Stimulated activated CD4-positive, alpha-beta T cell treated with anti-CD3 and anti-CD28 coated beads, Interleukin-1b, Interleukin-23, amount 100 ng/mL, for 4 hours (primary cell): ENCODE measurements around the gene MIEF1.
A peak's percentile ranks its signal among the peaks of the same experiment; 100 is the strongest.
"Not testable (repeated sequence)": the region's sequence is repeated elsewhere in the genome, so short reads cannot be mapped to it uniquely, and the experiment has no call there.

Source experiments
- DNase-seq, 2 donors: peaks; one replicate each; pipeline ENCODE4 v3.0.0-alpha.2; 2020; ENCODE audit warnings: low read depth in 2 of 2

Gene MIEF1

DNA sequence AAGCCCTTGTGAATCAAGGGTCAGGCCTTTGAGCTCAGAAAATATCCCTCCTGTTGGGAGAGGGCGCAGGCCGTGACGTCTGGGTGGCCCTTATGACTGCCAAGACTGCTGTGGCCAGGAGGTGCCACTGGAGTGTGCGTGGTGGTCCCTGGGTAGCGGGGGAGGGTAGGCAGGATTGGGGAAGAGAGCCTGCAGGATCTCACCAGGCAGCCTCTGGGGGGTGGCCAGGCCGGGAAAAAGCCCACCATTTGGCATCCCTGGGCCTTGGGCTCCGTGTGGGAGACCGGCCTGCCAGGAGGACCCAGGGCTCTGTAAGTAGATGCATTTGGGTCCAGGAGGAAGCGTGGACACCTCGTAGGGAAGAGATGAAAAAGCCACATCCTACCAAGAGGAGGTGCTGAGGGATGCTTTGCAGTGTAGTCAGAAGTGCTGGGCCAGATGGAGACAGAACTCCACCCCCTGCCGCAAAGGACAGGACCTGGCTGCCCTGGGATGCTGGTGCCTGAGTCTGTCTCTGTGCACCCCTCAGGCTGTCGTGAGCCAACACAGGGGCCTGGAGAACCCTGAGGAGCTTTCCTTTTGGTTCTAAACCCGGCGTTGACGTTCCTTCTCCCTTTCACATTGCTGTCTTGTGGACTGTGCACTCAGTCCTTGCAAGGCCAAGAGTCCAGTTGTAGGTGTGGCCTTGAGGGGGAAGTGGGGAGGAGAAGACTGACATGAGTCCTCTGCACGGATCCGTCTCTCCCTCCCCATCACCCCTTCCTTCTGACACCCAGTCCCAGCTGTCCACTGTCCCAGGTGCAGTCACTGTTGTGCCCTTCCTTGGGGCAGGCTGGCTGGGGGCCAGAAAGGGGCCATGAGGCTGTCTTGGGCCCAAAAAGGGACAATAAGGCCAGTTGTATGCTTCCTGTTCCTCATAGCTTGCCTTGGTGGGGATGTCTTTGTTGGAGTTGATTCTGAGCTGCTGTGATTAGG lies 12.7 kb upstream of the MIEF1 start:
- DNase-seq = no peak

- peak; percentile 60 to 62 for DNase-seq
Observed at GRCh38 chr22:39490135-39490798, 11.8 kb upstream of the MIEF1 start.

GRCh38 chr22:39490966-39491680 lies 11.0 kb upstream of the MIEF1 start:
- DNase-seq = no peak

GRCh38 chr22:39491696-39492095 lies 10.4 kb upstream of the MIEF1 start:
- no peak for DNase-seq

DNA sequence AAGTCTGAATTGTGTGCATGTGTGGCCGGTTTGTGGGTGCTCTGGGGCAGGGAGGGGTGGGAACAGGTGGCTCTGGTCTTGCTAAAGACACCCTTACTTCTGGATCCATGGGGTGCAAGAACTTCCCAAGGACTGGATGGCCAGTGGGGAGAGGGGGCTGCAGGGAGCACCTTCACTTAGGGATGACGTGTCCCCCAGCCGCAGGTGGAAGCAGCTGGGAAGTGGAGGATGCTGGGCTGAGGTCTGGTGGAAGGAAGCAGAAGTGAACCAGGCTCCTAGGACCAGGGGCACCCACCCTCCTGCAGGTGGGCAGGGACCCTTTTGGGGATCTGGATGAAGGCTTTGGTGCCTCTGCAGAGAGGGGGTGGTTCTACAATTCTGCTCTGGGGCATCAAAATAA lies 9.9 kb upstream of the MIEF1 start:
- no peak for DNase-seq

DNA sequence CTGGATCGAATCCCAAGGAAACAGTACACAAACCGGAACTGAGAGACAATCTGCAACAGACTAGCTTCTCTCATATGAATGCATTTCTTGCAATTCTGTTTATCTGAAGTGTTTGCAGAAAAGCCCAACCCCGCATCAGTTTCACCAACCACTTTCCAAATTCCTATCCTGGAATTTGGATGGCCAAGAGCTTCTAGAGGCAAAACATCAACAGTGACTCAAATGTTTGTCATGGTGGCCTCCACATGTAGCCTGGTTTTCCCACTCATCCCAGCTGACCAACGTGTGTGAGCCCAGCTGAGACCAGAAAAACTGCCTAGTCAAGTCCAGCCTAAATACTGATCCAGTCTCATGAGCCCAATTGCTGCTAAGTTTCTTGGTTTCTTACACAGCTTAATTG lies 8.3 kb upstream of the MIEF1 start:
- no peak for DNase-seq

GRCh38 chr22:39494471-39495120 lies 7.5 kb upstream of the MIEF1 start:
- no peak for DNase-seq

DNA sequence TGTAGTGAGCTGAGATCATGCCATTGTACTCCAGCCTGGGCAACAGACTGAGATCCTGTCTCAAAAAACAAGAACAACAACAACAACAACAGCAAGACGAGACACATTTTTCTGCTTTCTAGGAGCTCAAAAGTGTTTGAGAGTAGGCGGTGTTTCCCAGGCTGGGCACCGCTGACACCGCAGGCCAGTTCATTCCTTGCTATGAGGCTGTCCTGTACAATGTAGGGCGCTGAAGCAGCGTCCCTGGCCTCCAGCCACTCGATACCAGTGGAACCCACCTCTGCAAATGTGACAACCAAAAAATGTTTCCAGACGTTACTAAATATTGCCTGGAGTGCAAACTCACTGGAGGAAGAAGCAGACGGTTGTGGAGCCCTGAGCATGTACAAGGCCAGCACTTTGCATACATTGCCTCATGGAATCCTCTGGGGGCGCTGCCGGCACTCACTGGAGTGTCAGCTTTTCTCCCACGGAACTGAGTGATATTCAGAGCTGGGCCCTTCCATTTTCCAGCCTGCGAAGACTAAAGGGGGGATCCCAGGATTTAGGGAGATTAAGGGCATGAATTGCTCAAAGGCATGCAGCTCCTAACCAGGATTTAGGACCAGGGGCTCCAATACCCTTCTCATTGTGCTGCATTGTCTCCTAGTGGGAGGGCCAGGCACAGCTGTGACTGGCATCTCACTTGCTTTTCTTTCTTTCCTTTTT lies 5.8 kb upstream of the MIEF1 start:
- DNase-seq = peak in 1 of 2 donors; percentile 52

DNA sequence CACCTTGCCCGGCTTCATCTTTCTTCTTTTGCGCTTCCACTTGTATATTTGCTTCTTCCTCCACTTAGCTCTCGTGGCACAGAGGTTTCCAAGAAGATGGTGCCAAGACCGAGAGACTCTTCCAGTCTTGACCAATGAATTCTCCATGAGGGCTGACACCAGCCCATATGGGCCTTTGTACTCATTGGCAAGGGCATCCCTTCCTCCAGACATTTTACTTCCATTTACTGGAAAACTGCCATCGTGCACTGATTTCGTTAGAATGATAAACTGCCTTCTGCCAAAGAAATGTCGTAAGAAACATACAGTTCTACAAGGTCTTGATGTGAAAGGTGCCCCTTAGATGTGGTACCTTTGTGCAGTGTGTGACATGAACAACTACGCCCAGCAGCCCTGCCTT lies 4.7 kb upstream of the MIEF1 start:
- DNase-seq = no peak

- DNase-seq = no peak
Observed at GRCh38 chr22:39498368-39498767, 3.7 kb upstream of the MIEF1 start.

DNA sequence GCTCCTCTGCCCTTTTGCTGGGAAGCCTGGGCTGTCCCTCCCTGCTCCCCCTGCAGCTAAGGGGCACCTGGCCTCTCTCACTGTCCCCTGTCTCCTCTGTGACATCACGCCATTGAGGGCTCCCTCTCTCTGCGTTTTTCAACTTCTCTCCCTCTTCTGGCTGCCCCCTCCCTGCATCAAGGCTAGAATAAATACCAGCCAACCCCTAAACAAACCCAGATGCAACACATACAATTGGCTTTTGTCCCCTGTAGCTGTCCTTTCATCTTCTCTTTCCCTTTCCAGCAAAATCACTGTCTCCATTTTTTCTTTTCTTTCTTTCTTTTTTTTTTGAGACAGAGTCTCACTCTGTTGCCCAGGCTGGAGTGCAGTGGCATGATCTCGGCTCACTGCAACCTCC lies 3.3 kb upstream of the MIEF1 start:
- no peak for DNase-seq

DNA sequence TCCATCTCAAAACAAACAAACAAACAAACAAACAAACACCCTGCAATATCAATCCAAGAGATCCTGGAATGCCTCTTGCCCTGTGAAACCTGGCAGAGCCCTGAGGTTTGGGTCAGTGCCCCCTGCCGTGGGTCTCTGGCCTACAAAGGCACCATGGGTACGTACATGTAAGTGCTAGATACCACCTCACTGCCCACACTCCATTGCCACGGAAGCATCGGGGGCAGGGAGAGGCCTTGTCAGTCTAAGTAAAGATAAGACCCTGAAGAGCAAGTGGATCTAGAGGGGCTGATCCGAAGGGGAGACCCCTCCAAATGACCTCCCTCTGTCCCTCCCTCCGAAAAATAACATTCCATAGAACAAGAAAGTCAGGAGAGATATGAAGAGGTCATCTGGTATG lies 2.0 kb upstream of the MIEF1 start:
- DNase-seq = no peak

GRCh38 chr22:39501644-39502108 lies 414 bp upstream of the MIEF1 start:
- no peak for DNase-seq

DNA sequence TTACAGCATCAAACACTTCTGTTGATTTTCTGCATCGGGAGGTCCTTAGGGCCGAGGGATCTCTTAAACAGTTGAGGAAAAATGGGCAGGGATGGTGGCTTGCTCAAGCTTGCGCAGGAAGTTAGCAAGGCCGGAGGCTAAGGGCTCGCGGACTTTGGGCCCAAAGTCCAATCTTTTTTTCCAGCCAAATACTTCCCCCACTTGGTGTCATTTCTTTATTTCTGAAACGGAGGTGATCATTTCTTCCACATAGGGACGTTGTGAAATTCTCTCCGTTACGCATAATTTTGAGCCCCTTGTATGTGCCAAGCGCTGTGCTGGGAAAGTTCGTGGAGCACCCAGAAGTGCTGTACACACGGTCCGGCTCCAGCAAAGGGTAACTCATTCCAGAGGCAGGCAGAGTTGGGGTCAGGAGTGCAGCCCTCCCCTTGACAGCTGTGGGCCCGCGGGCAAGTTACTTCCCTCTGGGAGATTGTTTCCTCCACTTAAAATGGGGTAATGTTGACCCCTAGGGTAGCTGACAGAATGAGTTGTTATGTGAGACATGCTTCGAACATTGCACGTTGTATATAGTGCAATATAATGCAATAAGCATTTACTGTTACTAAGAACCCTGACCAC lies 809 bp downstream of the MIEF1 start:
- DNase-seq = no peak

DNA sequence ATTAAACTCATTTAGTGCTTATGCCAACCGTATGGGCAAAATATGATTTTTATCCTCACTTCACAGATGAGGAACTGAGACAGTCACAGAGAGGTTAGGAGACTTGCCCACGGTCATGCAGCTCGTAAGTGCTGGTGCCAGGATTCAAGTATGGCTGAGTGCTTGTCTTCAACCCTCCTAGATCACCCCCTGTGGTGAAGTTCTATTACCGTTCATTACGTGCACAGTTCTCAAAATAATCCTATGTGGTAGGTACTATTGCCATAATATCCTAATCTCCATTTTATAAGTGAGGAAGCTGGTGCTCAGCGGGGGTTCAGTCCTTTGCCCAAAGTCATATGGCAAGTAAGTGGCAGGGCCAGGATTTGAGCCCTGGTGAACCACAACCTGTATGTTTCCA lies 1.5 kb downstream of the MIEF1 start:
- DNase-seq = no peak

DNA sequence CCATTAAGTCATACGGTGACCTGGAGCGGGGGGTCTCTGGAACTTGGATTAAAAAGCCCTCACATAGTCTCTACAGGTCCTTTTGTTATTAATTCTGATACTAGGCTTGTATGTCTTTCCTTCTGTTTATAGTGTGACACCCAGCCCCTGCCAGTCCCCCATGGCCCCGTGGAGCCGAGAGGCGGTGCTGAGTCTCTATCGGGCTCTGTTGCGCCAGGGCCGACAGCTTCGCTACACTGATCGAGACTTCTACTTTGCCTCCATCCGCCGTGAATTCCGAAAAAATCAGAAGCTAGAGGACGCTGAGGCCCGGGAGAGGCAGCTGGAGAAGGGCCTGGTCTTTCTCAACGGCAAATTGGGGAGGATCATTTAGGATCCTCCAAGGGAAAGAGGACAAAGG lies 2.0 kb downstream of the MIEF1 start:
- no peak for DNase-seq

DNA sequence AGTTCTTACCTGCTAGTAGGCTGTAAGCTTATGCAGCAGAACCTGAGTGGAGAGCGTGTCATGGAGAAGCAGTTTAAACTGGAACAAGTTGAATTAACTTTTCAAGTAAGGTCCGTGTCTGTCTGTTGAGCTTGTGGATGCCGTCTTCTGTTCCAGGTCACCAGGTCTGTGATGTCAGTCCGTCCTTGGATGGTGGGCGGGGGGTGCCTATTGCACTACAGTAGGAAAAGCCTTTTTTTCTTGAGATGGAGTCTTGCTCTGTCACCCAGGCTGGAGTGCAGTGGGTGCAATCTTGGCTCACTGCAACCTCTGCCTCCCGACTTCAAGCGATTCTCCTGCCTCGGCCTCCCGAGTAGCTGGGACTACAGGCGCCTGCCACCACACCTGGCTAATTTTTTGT lies 4.9 kb downstream of the MIEF1 start:
- DNase-seq = not testable (repeated sequence)

DNA sequence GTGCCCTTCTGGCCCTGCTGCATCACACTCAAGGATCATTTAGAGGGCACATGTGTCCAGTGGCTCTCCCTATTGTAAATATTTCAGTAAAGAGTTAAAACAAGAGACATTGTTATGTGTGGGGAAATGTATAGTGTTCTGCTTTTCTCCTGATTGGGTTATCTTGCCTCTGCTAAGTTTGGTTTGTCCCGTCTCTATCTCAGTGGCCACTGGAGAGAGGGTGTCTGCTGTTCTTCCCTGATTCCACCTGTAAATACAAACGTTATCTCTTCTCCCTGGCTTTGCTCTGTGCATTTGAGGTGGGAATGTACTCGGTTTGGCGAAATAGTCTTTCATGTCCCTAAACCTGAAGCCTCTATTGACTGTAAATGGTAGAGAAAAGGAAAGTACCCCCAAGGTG lies 6.3 kb downstream of the MIEF1 start:
- DNase-seq = no peak

DNA sequence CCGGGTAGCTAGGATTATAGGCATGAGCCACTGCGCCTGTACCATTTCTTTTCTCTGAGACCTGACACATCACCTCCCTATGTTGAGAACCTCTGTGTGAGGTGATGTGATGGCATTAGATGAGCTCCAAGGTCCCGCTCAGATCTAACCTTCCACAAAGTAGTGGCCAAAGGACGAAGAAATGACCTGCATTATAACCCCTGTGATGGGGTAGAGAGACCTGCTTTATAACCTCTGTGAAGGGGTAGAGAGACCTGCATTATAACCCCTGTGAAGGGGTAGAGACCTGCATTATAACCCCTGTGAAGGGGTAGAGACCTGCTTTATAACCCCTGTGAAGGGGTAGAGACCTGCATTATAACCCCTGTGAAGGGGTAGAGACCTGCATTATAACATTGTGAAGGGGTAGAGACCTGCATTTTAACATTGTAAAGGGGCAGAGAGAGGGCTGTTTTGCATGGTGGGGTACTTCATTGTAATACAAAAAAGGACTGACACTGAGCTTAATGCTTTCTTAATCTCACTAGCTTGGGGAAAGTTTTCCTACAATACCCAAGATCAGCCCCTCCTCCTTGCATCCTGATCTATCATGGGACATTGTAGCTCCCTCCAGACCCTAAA lies 8.5 kb downstream of the MIEF1 start:
- DNase-seq = no peak

DNA sequence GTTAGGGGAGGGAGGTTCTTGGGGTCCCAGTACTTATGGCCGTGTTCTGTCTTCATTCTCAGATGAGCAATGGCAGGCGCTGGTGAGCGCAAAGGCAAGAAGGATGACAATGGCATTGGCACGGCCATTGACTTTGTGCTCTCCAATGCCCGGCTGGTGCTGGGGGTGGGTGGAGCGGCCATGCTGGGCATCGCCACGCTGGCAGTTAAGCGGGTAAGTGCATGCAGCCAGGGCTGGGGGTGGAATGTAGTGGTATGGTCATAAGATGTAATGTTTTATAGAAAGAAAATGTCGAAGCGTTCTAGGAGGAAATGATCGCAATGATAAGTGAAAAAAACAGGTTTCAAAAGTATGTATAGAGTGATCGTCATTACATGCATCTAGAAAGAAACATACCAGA lies 9.1 kb downstream of the MIEF1 start:
- DNase-seq = no peak
